Neural cell (in vitro differentiated cells): ENCODE measurements around the gene C1orf87. TPM values are rescaled to one million over a fixed set of nuclear protein-coding genes. Genes with fewer than 3 reads are reported as not detected.

Experiments
- H2AFZ ChIP-seq: fragments of 200-600, 300-800 bp; sonication (generic), shearing (Covaris generic); 2 replicates; pipeline ENCODE4 v1.6.0; 2014; ENCODE audit warnings: low read depth, mild to moderate bottlenecking, antibody characterized with exemption, low read length, moderate library complexity
- H3F3A ChIP-seq: fragments of 200-600 bp; shearing (Covaris generic); 2 replicates; pipeline ENCODE4 v1.6.1; 2016; ENCODE audit warnings: mild to moderate bottlenecking, moderate library complexity, mixed read lengths, antibody characterized with exemption, low read length; ENCODE audit not compliant: insufficient read depth, poor library complexity, severe bottlenecking
- H3K27ac ChIP-seq: fragments of 200-600, 300-800 bp; sonication (generic), shearing (Covaris generic); 2 replicates; pipeline ENCODE4 v1.5.1; 2014; ENCODE audit warnings: mild to moderate bottlenecking, low read length, moderate library complexity
- H3K27me3 ChIP-seq: fragments of 300-800, 200-600 bp; sonication (generic), shearing (Covaris generic); 2 replicates; pipeline ENCODE4 v1.6.0; 2014; ENCODE audit warnings: mild to moderate bottlenecking, low read depth, low read length, moderate library complexity; ENCODE audit not compliant: insufficient read depth
- H3K36me3 ChIP-seq: fragments of 300-800, 200-600 bp; sonication (generic), shearing (Covaris generic); 2 replicates; pipeline ENCODE4 v1.5.1; 2014; ENCODE audit warnings: mild to moderate bottlenecking, antibody characterized with exemption, low read length, moderate library complexity; ENCODE audit not compliant: insufficient read depth
- H3K4me2 ChIP-seq: fragments of 300-800, 200-600 bp; sonication (generic), shearing (Covaris generic); 2 replicates; pipeline ENCODE4 v1.6.0; 2014; ENCODE audit warnings: mild to moderate bottlenecking, low read length
- H3K4me3 ChIP-seq: fragments of 300-800, 200-600 bp; sonication (generic), shearing (Covaris generic); 2 replicates; pipeline ENCODE4 v1.5.1; 2014; ENCODE audit warnings: mild to moderate bottlenecking, low read length, moderate library complexity
- H3K79me2 ChIP-seq: fragments of 200-600 bp; shearing (Covaris generic); replicated peaks from 2 replicates; pipeline ENCODE4 v1.6.0; 2014; ENCODE audit warnings: mild to moderate bottlenecking, low read length, moderate library complexity; ENCODE audit not compliant: insufficient read depth
- H3K9ac ChIP-seq: fragments of 300-800, 200-600 bp; sonication (generic), shearing (Covaris generic); 2 replicates; pipeline ENCODE4 v1.6.1; 2016; ENCODE audit warnings: mild to moderate bottlenecking, low read length, mixed read lengths
- H3K9me2 ChIP-seq: fragments of 200-600 bp; shearing (Covaris generic); 2 replicates; pipeline ENCODE4 v1.6.1; 2016; ENCODE audit warnings: mild to moderate bottlenecking, low read length, mixed read lengths; ENCODE audit not compliant: insufficient read depth
- H3K9me3 ChIP-seq: fragments of 200-600, 300-800 bp; sonication (generic), shearing (Covaris generic); 2 replicates; pipeline ENCODE4 v1.6.1; 2016; ENCODE audit warnings: mild to moderate bottlenecking, mixed run types, low read length, moderate library complexity, mixed read lengths
- H4K20me1 ChIP-seq: fragments of 200-600 bp; shearing (Covaris generic); 2 replicates; pipeline ENCODE4 v1.6.1; 2016; ENCODE audit warnings: mild to moderate bottlenecking, mixed run types; ENCODE audit not compliant: insufficient read depth
- EP300 ChIP-seq: fragments of 450-650 bp; conservative IDR thresholded peaks from 2 replicates; pipeline ENCODE4 v1.6.1; 2014; ENCODE audit warnings: antibody characterized with exemption, mild to moderate bottlenecking, moderate library complexity; ENCODE audit not compliant: poor library complexity, severe bottlenecking
- EZH2 ChIP-seq: fragments of 200-600, 300-800 bp; shearing (Covaris generic), sonication (generic); IDR thresholded peaks from 2 replicates; pipeline ENCODE4 v1.6.1; 2014; ENCODE audit warnings: antibody characterized with exemption, low read length, borderline replicate concordance, mild to moderate bottlenecking; ENCODE audit not compliant: insufficient read depth, poor library complexity, severe bottlenecking
- MXI1 ChIP-seq: fragments of 450-650 bp; conservative IDR thresholded peaks from 2 replicates; pipeline ENCODE4 v1.6.1; 2014; ENCODE audit warnings: antibody characterized with exemption, mild to moderate bottlenecking; ENCODE audit not compliant: poor library complexity, severe bottlenecking
- POLR2AphosphoS5 ChIP-seq: IDR thresholded peaks from 2 replicates; pipeline ENCODE4 v1.6.1; 2012
- RAD21 ChIP-seq: fragments of 450-650 bp; conservative IDR thresholded peaks from 2 replicates; pipeline ENCODE4 v1.6.1; 2014; ENCODE audit warnings: antibody characterized with exemption, mild to moderate bottlenecking, moderate library complexity
- SMC3 ChIP-seq: fragments of 450-650 bp; conservative IDR thresholded peaks from 2 replicates; pipeline ENCODE4 v1.6.1; 2014; ENCODE audit warnings: antibody characterized with exemption, mild to moderate bottlenecking, moderate library complexity; ENCODE audit not compliant: poor library complexity
- TAF1 ChIP-seq: IDR thresholded peaks from 2 replicates; pipeline ENCODE4 v1.6.1; 2012; ENCODE audit warnings: low read depth
- polyA plus RNA-seq: library from polyadenylated mRNA; depleted of rRNA; stranded (reverse); fragments of >200 nt; gene quantifications from 2 replicates; pipeline ENCODE4 v1.2.3, GENCODE V29; 2014
- TF ChIP-seq, protein P1 (sequence below): fragments of 450-650 bp; IDR thresholded peaks from 2 replicates; pipeline ENCODE4 v1.5.1; 2014; ENCODE audit warnings: antibody characterized with exemption, mild to moderate bottlenecking, moderate library complexity; ENCODE audit not compliant: poor library complexity, severe bottlenecking
- TF ChIP-seq, protein P2 (sequence below): IDR thresholded peaks from 2 replicates; pipeline ENCODE4 v1.6.1; 2012; ENCODE audit warnings: borderline replicate concordance

C1orf87 gene
- polyA plus RNA-seq, 1 donor from 2014 or later = not detected

DNA sequence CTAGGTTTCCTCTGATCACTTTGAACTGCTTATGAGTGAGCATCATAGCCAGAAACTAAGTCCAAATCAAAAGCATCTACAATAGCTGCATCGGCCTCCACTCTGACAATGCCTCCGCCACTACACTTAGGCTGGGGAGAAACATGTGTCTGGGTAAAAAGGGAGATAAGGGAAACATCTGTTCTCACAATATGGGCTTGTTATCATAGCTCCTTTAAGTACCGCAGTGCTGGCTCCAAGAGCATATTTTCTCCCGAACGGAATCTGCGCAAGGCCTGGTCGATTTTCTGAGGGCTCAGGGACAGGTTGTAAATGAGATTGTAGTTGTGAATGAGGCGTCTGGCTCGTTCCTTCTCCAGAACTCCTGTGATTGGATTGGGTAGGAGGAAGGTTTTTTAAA is 83.1 kb downstream of the C1orf87 start:
- no peaks in the 10 kb centered on the region for H4K20me1 ChIP-seq
- no peaks in the 10 kb centered on the region for H3K27me3 ChIP-seq
- H2AFZ ChIP-seq = no peak overlapping the region
- H3K9me2 ChIP-seq = no peaks in the 10 kb centered on the region
- H3K9me3 ChIP-seq = no peaks in the 10 kb centered on the region
- H3K4me3 ChIP-seq = no peak overlapping the region
- no peak overlapping the region for H3K27ac ChIP-seq
- no peak overlapping the region for H3K4me2 ChIP-seq
- no peaks in the 10 kb centered on the region for H3F3A ChIP-seq
- no peak overlapping the region for H3K9ac ChIP-seq
- TF ChIP-seq TAF1 = no peak
- TF ChIP-seq EP300 = no peak
- TF ChIP-seq, protein P1, sequence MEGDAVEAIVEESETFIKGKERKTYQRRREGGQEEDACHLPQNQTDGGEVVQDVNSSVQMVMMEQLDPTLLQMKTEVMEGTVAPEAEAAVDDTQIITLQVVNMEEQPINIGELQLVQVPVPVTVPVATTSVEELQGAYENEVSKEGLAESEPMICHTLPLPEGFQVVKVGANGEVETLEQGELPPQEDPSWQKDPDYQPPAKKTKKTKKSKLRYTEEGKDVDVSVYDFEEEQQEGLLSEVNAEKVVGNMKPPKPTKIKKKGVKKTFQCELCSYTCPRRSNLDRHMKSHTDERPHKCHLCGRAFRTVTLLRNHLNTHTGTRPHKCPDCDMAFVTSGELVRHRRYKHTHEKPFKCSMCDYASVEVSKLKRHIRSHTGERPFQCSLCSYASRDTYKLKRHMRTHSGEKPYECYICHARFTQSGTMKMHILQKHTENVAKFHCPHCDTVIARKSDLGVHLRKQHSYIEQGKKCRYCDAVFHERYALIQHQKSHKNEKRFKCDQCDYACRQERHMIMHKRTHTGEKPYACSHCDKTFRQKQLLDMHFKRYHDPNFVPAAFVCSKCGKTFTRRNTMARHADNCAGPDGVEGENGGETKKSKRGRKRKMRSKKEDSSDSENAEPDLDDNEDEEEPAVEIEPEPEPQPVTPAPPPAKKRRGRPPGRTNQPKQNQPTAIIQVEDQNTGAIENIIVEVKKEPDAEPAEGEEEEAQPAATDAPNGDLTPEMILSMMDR = no peak
- TF ChIP-seq, protein P2, sequence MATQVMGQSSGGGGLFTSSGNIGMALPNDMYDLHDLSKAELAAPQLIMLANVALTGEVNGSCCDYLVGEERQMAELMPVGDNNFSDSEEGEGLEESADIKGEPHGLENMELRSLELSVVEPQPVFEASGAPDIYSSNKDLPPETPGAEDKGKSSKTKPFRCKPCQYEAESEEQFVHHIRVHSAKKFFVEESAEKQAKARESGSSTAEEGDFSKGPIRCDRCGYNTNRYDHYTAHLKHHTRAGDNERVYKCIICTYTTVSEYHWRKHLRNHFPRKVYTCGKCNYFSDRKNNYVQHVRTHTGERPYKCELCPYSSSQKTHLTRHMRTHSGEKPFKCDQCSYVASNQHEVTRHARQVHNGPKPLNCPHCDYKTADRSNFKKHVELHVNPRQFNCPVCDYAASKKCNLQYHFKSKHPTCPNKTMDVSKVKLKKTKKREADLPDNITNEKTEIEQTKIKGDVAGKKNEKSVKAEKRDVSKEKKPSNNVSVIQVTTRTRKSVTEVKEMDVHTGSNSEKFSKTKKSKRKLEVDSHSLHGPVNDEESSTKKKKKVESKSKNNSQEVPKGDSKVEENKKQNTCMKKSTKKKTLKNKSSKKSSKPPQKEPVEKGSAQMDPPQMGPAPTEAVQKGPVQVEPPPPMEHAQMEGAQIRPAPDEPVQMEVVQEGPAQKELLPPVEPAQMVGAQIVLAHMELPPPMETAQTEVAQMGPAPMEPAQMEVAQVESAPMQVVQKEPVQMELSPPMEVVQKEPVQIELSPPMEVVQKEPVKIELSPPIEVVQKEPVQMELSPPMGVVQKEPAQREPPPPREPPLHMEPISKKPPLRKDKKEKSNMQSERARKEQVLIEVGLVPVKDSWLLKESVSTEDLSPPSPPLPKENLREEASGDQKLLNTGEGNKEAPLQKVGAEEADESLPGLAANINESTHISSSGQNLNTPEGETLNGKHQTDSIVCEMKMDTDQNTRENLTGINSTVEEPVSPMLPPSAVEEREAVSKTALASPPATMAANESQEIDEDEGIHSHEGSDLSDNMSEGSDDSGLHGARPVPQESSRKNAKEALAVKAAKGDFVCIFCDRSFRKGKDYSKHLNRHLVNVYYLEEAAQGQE = no peak
- no peak for TF ChIP-seq POLR2AphosphoS5
- no peak for TF ChIP-seq SMC3
- no peak for TF ChIP-seq MXI1
- TF ChIP-seq EZH2 = no peak
- TF ChIP-seq RAD21 = no peak
- H3K79me2 ChIP-seq = no peaks in the 10 kb centered on the region
- no peaks in the 10 kb centered on the region for H3K36me3 ChIP-seq

DNA sequence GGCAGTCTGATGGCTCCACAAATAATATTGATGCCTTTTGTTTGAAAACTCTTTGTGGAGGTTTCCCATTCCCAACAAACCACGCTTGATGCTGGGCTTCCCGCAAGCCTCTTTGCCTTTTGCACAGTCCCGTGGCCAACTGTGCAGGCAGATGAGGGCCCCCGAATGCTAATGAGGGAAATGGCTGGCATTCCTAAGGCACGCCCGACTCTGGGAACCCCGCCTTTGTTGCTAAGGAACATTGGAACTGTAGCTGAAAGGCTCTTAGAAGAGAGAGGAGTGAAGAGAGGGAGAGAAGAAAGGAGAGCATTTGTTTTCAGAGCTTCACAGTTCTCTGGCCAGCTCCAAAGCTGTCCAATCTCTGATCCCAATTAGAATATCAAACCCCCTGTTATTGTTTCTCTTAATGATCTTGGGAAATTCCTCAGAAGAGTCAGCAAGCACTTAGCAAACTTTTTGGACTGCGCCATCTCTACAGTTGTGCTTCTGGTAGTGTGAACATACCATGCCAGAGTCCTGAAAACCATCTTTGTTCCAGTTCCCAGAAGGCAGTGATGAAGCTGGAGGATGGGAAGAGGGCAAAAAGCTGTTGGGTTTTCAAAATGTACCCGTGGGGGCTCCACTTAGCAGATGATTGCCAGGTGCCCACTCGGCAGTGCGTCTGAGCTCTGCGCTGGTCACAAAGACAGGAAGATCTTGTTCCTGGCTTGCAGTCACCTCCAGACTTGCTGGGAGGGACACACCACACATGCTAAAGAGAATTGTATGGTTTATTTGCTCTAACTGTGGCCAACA is 86.9 kb downstream of the C1orf87 start:
- Histone ChIP-seq H3K27ac (no peak overlapping the region), H4K20me1 (no peaks in the 10 kb centered on the region), H3K9me3 (no peaks in the 10 kb centered on the region), H3K9ac (no peak overlapping the region), H3F3A (no peaks in the 10 kb centered on the region), H3K4me2 (no peak overlapping the region), H3K4me3 (no peak overlapping the region), H3K27me3 (no peaks in the 10 kb centered on the region), H2AFZ (no peak overlapping the region), H3K36me3 (no peaks in the 10 kb centered on the region), H3K9me2 (no peaks in the 10 kb centered on the region), H3K79me2 (no peaks in the 10 kb centered on the region)
- TF ChIP-seq, protein P2 = no peak
- TF ChIP-seq MXI1 (no peak), TAF1 (no peak), EP300 (no peak), EZH2 (no peak), POLR2AphosphoS5 (no peak), SMC3 (no peak), RAD21 (no peak)
- TF ChIP-seq, protein P1 = no peak
